BLaER1 treated with 17β-estradiol and CSF1 and Interleukin-3, amounts not matched to agents 10 nM and 100 nM (cell line): Measurements from ENCODE around the gene GNAQ.
"Not testable (repeated sequence)": the region's sequence is repeated elsewhere in the genome, so short reads cannot be mapped to it uniquely, and the experiment has no call there.

Experiments
- H3K27ac ChIP-seq, 11 experiments: shearing (Covaris generic); formaldehyde crosslinking; 2 replicates each; pipeline ENCODE4 v1.8.1; 2022
- H3K27me3 ChIP-seq, 11 experiments: shearing (Covaris generic); formaldehyde crosslinking; 2 replicates each; pipeline ENCODE4 v1.8.1; 2022
- H3K36me3 ChIP-seq, 11 experiments: shearing (Covaris generic); formaldehyde crosslinking; 2 replicates each; pipeline ENCODE4 v1.8.1; 2022
- H3K4me1 ChIP-seq, 10 experiments: shearing (Covaris generic); formaldehyde crosslinking; 2 replicates each; pipeline ENCODE4 v1.8.1; 2022
- H3K4me2 ChIP-seq, 11 experiments: shearing (Covaris generic); formaldehyde crosslinking; 2 replicates each; pipeline ENCODE4 v1.8.1; 2022
- H3K4me3 ChIP-seq, 10 experiments: shearing (Covaris generic); formaldehyde crosslinking; 2 replicates each; pipeline ENCODE4 v1.8.1; 2022
- H3K9ac ChIP-seq, 11 experiments: shearing (Covaris generic); formaldehyde crosslinking; 2 replicates each; pipeline ENCODE4 v1.8.1; 2022
- H3K9me3 ChIP-seq, 11 experiments: shearing (Covaris generic); formaldehyde crosslinking; replicated peaks in 1 of 11; 2 replicates each; pipeline ENCODE4 v1.8.1; 2022
- H4K20me1 ChIP-seq, 11 experiments: shearing (Covaris generic); formaldehyde crosslinking; 2 replicates each; pipeline ENCODE4 v1.8.1; 2022
- Cebpa-rat ChIP-seq, 11 experiments: shearing (Covaris generic); IDR thresholded peaks; 2 replicates each; pipeline ENCODE4 v1.8.1; 2022

GNAQ gene

GRCh38 chr9:78031444-78031892 lies at the start of gene GNAQ:
TSS of gene GNAQ (minus strand) at chr9:78031811. CDS start at chr9:78031235, 576 bp downstream.
- Histone ChIP-seq H4K20me1 (peaks cover 9 to 40% (median 32%) of the 10 kb centered on the region in 11 experiments; a peak in 18 of 22 replicates), H3K4me3 (peak within 1 kb of the TSS; percentile 81 to 93 (median 87)), H3K4me2 (peak within 1 kb of the TSS; percentile 77 to 95 (median 89)), H3K4me1 (peaks cover 25 to 56% (median 39%) of the 10 kb centered on the region in 10 experiments), H3K9me3 (no peaks in the 10 kb centered on the region), H3K27me3 (peaks cover 3 to 64% (median 55%) of the 10 kb centered on the region in 11 experiments; a peak in 21 of 22 replicates), H3K9ac (peak within 1 kb of the TSS; percentile 89 to 97 (median 94)), H3K36me3 (peaks cover 0 to 5% (median 0%) of the 10 kb centered on the region in 11 experiments; a peak in 1 of 22 replicates), H3K27ac (peak within 1 kb of the TSS; percentile 87 to 98 (median 95))
- TF ChIP-seq Cebpa-rat (IDR thresholded peaks at IDR 0.05) = no peak

GRCh38 chr9:78074385-78075291 lies 43.0 kb upstream of the GNAQ start:
- Histone ChIP-seq H3K9ac (no peak overlapping the region), H4K20me1 (no peaks in the 10 kb centered on the region), H3K36me3 (no peaks in the 10 kb centered on the region), H3K4me3 (no peak overlapping the region), H3K9me3 (peaks cover 0 to 11% (median 0%) of the 10 kb centered on the region in 11 experiments; a peak in 5 of 22 replicates), H3K4me1 (peaks cover 5 to 22% (median 15%) of the 10 kb centered on the region in 10 experiments; a peak in 17 of 20 replicates), H3K4me2 (peak overlapping the region; percentile 8 to 48 (median 36); a peak in 17 of 22 replicates), H3K27me3 (no peaks in the 10 kb centered on the region), H3K27ac (peak overlapping the region in 1 of 11 experiments; percentile 12; a peak in 1 of 22 replicates)
- no peak for TF ChIP-seq Cebpa-rat (IDR thresholded peaks at IDR 0.05)

- no peak overlapping the region for H3K27ac ChIP-seq
- H3K9ac ChIP-seq = no peak overlapping the region
- H3K36me3 ChIP-seq = no peaks in the 10 kb centered on the region
- no peaks in the 10 kb centered on the region for H3K27me3 ChIP-seq
- no peak for TF ChIP-seq Cebpa-rat (IDR thresholded peaks at IDR 0.05)
- peaks cover 5 to 22% (median 15%) of the 10 kb centered on the region in 10 experiments; a peak in 17 of 20 replicates for H3K4me1 ChIP-seq
- H4K20me1 ChIP-seq = no peaks in the 10 kb centered on the region
- peaks cover 0 to 4% (median 0%) of the 10 kb centered on the region in 11 experiments; a peak in 2 of 22 replicates for H3K9me3 ChIP-seq
- no peak overlapping the region for H3K4me3 ChIP-seq
- peak overlapping the region; percentile 21 to 48 (median 40); a peak in 19 of 22 replicates for H3K4me2 ChIP-seq
Measured at GRCh38 chr9:78073722-78074121, 42.1 kb upstream of the GNAQ start.

GRCh38 chr9:78072586-78073199 lies 41.1 kb upstream of the GNAQ start:
- H3K36me3 ChIP-seq = no peaks in the 10 kb centered on the region
- no peak overlapping the region for H3K4me2 ChIP-seq
- H3K4me1 ChIP-seq = peaks cover 5 to 22% (median 15%) of the 10 kb centered on the region in 10 experiments; a peak in 17 of 20 replicates
- H3K4me3 ChIP-seq = no peak overlapping the region
- no peak overlapping the region for H3K9ac ChIP-seq
- H3K27ac ChIP-seq = no peak overlapping the region
- peaks cover 0 to 11% (median 1%) of the 10 kb centered on the region in 11 experiments; a peak in 10 of 22 replicates for H3K9me3 ChIP-seq
- H3K27me3 ChIP-seq = no peaks in the 10 kb centered on the region
- no peaks in the 10 kb centered on the region for H4K20me1 ChIP-seq
- no peak for TF ChIP-seq Cebpa-rat (IDR thresholded peaks at IDR 0.05)

- Histone ChIP-seq H3K9me3 (peaks cover 11 to 30% (median 23%) of the 10 kb centered on the region in 11 experiments; a peak in 21 of 22 replicates), H3K27me3 (no peaks in the 10 kb centered on the region), H3K4me1 (peaks cover 5 to 22% (median 15%) of the 10 kb centered on the region in 10 experiments; a peak in 17 of 20 replicates), H3K4me2 (no peak overlapping the region), H4K20me1 (no peaks in the 10 kb centered on the region), H3K4me3 (no peak overlapping the region), H3K27ac (no peak overlapping the region), H3K36me3 (no peaks in the 10 kb centered on the region; a peak in 1 of 22 replicates), H3K9ac (no peak overlapping the region)
- TF ChIP-seq Cebpa-rat (IDR thresholded peaks at IDR 0.05) = no peak
Measured at GRCh38 chr9:78070521-78070920, 38.9 kb upstream of the GNAQ start.

- no peak for TF ChIP-seq Cebpa-rat (IDR thresholded peaks at IDR 0.05)
- Histone ChIP-seq H3K4me1 (no peaks in the 10 kb centered on the region), H3K9ac (no peak overlapping the region), H3K27ac (no peak overlapping the region), H3K27me3 (no peaks in the 10 kb centered on the region), H3K36me3 (no peaks in the 10 kb centered on the region; a peak in 1 of 22 replicates), H3K4me3 (no peak overlapping the region), H4K20me1 (no peaks in the 10 kb centered on the region), H3K9me3 (peaks cover 14 to 38% (median 25%) of the 10 kb centered on the region in 11 experiments), H3K4me2 (no peak overlapping the region)
Measured at GRCh38 chr9:78064075-78064474, 32.5 kb upstream of the GNAQ start.

- TF ChIP-seq Cebpa-rat (IDR thresholded peaks at IDR 0.05) = no peak
Measured at GRCh38 chr9:78062710-78063109, 31.1 kb upstream of the GNAQ start.

GRCh38 chr9:78054218-78054617 lies 22.6 kb upstream of the GNAQ start:
- not testable (repeated sequence) for H3K9ac ChIP-seq, H3K36me3 ChIP-seq, H3K4me3 ChIP-seq, H3K27me3 ChIP-seq, H3K27ac ChIP-seq, H4K20me1 ChIP-seq
- peak overlapping the region; percentile 18 to 73 (median 42); a peak in 19 of 22 replicates for H3K4me2 ChIP-seq
- H3K9me3 ChIP-seq = peaks cover 6 to 41% (median 19%) of the 10 kb centered on the region in 11 experiments; a peak in 19 of 22 replicates
- peaks cover 0 to 13% (median 8%) of the 10 kb centered on the region in 10 experiments; a peak in 16 of 20 replicates for H3K4me1 ChIP-seq

More at GRCh38 chr9:78062710-78063109, 31.1 kb upstream of the GNAQ start:
- Histone ChIP-seq H3K27me3 (no peaks in the 10 kb centered on the region), H3K36me3 (no peaks in the 10 kb centered on the region; a peak in 1 of 22 replicates), H3K27ac (no peak overlapping the region), H3K4me2 (no peak overlapping the region), H3K4me1 (no peaks in the 10 kb centered on the region), H3K9me3 (peaks cover 17 to 41% (median 30%) of the 10 kb centered on the region in 11 experiments), H3K9ac (no peak overlapping the region), H4K20me1 (no peaks in the 10 kb centered on the region), H3K4me3 (no peak overlapping the region)
